Embryonic facial prominence (tissue), 1 donor: Measurements from ENCODE around the gene OSTN.
"Not testable (repeated sequence)": the region's sequence is repeated elsewhere in the genome, so short reads cannot be mapped to it uniquely, and the experiment has no call there.

Source experiments
- DNase-seq: peaks from one replicate; pipeline ENCODE4 v3.0.0-alpha.2; 2016; ENCODE audit errors: extremely low spot score

OSTN gene

DNA sequence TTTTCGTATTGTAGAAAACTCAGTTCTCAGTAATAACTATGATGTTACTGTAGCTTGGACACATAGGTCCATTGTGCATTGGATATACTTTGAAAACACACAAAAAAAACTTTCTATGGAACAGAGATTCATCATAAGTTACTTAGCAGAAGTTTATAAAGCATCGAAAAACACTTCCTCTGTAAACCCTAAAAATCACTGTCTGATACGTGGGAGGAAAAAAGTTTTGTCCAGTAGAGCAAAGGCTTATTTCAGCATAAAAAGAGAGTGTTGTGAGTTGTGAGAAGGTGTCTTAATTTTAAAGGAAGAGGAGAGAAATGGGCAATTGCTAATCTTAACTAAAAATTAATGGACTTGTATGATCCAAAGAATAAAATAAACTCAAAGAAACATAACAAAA is 64.8 kb downstream of the OSTN start:
- DNase-seq, result no peak

DNA sequence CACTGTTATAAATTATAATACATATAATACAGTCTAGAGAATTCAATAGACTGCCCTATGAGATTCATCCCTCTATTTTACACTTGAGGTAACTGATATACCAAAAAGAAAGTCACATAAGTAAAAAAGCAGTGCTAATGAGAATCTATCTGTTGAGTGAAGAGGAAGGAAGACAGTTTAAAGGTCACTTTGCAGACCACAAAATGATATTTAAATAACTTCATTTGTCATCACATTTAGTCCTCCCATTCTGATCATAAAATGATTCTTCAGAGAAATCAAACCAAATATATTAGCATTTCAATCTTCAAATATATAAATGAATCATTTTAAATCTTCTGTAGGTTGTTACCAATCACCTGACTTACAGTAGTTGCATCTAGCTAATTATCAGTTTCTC is 69.7 kb downstream of the OSTN start:
- no peak for DNase-seq

DNA sequence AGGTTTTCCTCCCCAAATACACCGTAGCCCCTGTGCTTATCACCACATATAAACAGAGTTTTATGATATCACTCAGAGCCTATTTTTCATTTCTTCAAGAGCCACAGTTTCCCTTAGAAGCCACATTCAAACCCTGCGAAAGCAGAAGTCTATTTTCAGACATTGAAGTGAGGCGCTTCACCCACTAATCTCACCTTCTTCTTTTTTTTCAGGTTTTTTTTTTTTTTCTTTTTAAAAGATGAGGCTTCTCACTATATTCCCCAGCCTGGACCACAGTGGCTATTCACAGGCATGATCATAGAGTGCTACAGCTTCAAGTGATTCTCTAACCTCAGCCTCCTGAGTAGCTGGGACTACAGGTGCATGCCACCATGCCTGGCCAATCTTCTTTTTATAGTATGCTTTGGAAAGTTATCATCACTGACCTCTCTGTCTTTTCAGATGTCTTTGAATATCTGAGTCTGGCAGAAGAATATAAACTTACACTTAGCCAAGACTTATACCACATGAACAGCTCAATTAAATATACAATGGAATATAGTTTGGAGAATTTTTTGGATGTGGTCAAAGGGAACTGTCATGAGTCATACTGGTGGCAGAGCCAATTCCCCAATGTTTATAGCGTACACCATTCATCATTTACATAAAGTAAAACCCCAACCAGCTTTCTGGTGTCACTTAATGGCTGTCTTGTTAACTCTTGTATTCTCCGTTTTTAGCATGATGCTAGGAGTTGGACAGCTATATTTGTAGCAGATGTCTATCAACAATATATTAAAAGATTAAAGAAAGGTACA is 70.4 kb downstream of the OSTN start:
- no peak for DNase-seq

DNA sequence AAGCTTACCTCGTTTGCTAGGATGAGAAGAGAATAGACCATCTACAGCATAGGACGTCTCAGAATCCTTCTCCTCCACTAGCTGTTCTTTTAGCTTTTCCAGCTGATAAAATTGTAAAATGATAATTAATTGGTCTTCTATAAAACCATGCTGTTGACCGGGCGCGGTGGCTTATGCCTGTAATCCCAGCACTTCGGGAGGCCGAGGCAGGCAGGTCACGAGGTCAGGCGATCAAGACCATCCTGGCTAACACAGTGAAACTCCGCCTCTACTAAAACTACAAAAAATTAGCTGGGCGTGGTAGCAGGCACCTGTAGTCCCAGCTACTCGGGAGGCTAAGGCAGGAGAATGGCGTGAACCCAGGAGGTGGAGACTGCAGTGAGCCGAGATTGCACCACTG is 76.2 kb downstream of the OSTN start:
- not testable (repeated sequence) for DNase-seq

DNA sequence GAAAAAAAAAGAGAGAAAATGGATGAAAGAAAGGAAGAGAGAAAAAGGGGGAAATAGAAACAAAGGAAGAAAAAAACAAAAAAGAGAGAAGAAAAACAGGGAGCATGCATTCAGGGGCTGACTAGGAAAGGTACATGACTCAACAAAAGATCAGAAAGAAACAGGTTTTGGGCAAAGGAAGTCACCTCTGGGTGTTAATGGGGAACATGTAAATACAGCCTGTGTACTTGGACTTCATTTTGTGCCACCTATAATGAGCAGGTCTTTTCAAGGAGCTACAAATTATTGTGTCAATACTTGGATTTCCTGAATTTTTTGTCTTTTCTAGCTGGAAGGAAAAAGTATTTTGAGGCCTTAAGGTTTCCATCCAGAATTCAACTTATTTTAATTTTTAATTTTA is 76.7 kb downstream of the OSTN start:
- no peak for DNase-seq

DNA sequence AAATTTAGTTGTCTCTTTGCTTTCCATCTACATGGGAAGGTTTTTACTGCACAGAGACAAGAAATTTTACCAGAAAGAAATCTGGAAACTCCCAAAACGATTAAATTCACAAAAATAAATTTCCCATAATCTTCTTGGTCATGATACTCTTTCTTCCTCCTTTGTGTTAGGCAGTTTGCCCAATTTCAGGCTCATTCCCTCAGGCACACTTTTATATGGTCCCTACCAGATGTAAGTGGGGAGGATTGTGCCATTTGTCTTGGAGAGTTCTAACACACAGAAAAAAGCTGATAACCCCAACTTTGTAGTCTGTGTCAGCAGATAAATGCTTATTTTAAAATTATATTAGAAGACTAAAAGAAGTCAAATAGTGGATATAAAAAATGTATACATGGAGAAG is 81.1 kb downstream of the OSTN start:
- DNase-seq, result no peak

DNA sequence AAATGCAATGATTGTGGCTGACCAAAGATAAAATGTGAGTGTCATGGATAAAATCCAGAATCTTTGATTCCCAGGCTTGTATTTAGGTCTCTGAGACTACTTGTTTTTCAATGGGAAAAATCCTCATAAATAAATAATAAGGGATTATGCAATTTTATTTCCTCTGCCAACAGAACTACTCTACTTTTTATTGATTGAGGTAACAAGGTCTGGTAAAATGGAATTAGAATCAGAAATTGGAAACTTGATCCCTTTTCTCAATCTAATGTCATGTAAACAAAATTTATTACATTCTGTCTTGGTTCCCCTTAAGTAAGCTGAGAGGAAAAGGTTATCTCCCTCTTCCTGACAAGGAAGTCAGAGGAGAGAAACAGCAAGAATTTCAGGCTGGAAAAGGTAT is 81.8 kb downstream of the OSTN start:
- DNase-seq, result no peak

DNA sequence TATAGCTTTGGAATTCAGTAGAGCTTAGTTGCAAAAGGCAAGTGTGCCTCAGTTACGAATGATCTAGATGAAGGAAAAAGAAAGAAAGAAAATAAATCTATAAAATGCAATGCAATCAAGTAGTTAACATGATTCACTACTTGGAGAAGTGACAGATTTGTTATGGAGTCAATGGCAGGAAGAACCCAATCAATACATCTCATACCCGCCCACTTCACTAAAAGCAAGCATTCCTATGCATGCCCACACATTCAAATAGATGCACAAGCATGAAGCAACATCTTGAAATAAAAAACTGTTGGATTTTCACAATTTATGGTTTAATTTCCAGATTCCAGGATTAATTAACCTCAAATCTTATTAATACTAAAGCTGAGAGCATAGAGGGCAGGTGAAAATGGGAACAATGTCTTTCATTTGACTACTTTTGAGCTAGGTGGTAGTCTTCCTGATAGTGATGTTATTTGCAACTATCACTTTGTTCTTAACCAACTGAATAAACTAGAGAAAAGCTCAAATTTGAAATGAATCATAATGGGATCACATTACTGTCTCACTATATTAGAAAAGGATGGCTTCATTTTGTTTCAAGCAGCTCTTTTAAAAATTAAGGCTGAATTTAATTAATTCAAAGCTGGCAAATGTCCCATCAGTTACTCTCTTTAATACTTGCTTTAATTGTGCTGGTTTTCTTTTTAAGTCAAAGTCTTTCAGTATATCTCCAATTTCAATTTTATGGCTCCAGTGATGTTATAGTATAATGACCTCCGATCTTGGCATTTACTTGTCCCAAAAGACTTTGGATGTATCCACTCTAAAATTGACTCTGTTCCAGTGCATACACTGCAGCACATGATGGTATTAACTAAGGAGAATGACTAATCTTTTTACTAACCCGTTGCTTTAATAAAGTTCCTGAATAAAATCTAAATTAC is 83.5 kb downstream of the OSTN start:
- no peak for DNase-seq

DNA sequence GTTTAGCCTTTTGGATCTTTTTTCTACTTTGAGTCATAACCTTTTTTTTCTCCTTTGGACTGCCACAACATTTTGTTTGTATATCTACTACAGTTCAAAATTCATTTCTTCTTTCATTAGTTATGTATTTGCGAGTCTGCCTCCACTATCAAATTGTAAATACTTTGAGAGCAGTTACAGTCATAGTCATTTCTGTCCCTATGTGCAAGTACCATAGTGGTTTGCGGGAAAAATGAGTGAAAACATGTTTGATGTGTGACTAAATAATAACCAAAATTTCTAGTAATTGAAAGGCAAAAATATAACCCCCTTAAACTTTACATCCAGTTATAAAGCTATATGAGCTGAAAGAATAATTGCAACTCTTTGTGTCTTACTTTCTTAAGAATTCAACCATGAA is 84.4 kb downstream of the OSTN start:
- no peak for DNase-seq

DNA sequence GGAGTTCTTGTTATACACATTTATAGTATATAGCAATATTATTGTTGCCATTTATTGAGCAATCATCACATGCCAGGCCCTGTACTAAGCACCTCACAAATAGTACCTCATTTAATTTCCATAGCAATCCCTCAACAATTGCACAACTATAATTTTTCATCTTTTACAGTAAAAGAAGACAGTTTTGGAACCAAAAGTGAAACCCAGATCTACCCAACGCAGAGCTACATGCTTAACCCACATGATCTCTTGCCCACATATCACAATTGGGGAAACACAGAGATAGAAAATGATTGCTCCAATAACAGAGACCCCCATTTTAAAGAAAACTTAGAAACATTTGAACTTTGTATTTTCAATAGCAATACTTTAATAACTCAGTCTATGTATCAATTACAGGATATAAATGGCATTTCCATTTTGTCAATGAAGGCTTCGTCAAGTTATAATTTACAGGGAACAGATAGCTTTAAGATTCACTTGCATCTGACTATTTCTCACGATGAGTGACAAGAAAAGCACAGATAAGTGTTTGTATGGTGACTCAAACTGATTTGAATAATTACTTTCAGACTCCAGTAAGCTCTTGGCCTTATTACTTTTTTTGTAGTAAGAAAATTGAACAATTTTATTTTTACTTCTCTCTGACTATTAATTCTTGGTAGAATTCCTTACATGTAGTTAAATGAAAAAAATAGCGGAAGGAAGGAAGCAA is 91.4 kb downstream of the OSTN start:
- DNase-seq, result no peak

DNA sequence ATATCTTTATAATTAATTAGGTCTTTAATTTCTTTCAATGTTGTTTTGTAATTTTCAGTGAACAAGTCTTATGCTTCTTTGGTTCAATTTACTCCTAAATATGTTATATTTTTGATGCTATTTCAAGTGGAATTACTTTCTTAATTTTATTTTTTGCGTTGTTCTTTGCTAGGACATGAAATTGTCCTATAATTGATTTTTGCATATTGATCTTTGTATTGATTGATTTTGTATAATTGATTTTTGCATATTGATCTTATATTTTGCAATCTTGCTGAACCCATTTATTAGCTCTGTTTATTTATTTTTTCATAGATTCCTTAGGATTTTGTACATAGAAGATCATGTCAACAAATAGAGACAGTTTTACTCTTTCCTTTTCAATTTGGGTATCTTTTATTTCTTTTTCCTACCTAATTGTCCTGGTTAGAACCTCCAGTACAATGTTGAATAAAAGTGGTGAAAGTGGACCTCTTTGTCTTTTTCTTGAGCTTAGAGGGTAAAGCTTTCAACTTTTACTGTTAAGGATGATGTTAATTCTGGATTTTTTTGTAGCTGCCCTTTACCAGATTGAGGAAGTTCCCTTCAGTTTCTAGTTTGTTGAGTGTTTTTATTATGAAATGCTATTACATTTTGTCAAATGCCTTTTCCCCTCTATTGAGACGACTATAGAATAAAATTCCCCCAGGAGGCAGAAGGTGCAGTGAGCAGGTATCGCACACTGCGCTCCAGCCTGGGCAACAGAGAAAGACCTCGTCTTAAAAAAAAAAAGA is 93.4 kb downstream of the OSTN start:
- no peak for DNase-seq

DNA sequence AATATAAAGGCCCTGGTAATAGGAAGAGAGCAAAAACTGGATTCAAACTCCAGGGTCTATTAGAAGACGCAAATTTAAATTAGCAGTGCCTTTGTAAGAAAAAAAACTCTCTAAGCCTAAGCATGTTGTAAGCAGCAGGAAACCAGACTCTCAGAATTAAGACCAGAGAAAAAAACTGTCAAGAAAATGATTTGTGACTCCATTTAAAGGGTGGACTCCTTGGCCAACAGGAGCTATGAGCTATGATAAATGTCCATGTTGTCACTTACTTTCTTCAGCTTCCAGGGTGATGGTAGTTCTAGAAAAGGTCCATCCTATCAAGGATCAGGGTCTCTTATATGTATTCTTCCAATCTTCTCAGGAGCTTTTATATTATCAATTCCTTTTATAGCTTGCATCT is 95.2 kb downstream of the OSTN start:
- no peak for DNase-seq

DNA sequence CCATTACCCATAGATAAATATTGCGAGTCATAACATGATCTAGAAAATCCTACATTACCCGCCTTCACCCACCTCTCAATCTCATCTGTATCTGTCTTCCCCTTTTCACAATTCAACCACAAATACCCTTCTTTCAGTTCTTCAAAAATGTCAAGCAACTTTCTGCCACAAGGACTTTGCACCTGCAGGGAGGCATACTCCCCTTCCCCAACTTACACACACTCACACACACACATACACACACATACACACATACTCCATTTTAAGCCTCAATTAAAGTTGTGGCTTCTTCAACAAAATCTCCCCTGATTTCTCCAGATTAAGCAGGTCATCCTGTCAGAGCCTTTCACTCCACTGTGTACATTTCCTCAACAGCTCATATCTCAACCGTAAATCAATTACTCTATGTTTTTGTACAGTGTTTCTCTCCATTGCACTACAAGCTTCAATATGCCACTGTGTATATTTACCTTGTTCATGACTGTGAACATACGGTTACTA is 97.0 kb downstream of the OSTN start:
- no peak for DNase-seq

DNA sequence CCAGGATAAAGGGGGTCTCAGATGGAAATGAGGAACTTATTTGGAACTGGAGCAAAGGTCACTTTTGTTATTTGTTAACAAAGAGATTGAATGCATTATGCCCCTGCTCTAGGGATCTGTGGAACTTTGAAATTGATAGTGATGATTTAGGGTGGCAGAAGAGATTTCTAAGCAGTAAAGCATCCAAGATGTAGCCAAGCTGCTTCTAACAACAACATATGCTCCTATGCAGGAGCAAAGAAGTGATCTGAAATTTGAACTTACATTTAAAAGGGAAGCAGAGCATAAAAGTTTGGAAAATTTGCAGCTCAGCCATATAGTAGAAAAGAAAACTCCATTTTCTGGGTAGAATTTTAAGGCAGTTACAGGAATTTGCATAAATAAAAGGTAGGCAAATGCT is 99.8 kb downstream of the OSTN start:
- DNase-seq, result no peak

DNA sequence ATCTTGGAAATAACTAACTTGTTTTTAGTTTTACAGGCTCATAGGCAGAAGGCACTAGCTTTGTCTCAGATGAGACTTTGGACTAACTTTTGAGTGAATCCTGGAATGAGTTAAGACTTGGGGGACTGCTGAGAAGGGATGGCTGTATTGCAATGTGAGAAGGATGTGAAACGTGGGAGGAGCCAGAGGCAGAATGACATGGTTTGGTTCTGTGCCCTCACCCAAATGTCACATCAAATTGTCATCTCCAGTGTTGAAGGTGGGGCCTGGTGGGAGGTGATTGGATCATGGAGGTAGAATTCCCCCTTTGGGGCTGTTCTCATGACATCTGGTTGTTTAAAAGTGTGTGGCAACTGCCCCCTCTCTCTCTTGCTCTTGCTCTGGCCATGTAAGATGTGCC is 101.4 kb downstream of the OSTN start:
- DNase-seq, result no peak

DNA sequence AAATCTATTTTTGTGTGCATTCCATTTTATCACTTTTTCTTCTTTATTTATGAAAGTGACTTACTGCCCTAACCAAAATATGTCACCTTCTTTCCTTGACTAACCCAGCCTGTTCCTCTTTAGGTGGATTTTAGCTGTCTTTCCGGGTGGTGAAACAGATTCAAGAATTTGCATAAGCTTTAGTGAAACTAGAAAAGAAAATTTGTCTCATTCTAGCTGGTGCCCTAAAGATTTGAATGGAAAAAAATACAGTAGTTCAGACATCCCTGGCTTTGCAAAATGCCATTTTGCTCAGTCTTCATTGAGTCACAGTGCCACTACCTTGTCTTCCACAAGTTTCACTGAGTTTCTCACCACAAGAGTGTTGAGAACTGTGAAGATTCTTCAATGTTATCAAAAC is 102.0 kb downstream of the OSTN start:
- no peak for DNase-seq

DNA sequence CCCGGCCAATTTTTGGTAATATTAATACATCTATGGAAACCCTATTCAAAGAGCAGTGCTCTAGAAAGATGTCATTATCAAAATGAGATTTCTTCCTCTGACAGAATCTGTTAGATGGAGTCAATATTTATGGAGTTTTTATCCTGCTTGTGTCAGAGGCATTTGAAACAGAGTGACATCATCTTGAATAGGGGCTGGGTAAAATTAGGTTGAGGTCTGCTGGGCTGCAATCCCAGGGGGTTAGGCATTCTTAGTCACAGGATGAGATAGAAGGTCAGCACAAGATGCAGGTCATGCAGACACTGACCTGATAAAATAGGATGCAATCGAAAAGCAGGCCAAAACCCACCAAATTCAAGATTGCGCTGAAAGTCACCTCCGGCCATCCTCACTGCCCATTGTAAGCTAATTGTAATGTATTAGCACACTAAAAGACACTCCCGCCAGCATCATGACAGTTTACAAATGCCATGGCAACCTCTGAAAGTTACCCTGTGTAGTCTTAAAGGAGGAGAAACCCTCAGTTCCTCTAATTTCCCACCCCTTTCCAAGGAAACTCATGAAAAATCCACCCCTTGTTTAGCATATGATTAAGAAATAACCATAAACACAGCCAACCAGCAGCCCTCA is 102.9 kb downstream of the OSTN start:
- no peak for DNase-seq

DNA sequence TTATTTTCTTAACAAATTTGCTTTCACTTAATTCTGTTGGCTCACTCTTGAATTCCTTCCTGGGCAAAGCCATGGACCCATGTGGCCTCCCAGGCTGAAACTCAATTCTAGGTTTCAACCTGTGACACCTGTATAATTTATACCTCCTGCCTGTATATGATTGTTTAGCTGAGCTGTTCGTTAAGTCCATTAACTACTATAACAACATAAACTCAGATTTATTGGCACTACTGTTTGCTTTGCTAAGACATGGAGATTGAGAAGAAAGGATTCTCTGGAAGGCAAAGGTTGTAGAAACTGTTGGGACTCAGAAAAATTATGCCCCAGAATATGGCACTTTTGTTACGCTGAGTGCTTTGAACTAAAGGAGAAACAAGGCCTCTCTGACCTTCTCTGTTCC is 103.4 kb downstream of the OSTN start:
- DNase-seq, result no peak

DNA sequence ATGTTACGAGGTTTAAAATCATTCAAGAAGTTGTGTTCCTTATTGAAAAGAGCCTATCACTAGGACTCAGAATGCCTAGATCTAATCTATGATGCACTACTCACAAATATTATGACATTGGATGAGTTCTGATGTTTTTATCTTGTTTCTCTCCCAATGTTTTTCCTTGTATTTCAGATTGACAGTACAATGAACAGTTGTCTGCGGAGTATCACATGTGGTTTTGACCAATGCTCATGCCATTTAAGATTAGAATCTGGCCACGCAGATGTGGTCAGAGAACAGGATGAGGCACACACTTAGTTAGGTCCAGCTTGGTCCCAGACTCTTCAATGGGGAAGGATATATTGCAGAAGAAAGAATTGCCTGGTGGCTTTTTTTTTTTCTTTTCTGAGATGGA is 104.6 kb downstream of the OSTN start:
- no peak for DNase-seq

DNA sequence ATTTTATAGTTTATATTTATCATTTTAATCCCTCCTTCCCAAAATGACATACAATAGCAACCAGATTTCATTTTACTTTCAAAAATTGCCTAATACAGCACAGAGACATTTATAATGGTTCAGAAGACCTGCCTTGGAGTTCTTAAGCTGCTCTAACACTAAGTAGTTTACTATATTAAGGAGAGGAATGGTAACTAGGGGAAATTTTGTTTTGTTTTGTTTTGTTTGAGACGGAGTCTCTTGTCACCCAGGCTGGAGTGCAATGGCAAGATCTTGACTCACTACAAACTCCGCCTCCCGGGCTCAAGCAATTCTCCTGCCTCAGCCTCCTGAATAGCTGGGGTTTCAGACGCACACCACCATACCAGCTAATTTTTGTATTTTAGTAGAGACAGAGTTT is 107.4 kb downstream of the OSTN start:
- DNase-seq, result no peak

DNA sequence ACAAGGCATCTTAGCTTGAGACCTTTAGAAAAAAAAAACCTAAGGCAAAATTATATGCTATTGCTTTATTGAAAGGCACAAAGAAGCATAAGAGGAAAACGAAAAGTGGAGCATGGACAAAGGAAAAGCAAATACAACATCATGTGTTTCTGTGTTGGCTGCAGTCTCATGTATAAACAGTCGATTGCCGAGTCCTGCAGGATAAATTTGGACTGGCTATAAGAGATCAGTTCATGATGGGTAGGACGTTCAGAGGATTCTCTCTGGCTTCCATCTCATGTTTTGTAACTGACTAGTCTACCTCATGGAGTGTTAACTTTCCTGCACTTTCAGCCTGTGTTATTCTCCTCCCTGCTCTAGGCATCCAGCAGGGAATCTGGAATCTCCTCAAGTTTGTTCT is 108.3 kb downstream of the OSTN start:
- DNase-seq, result no peak
